BJ (cell line): ENCODE results near the gene POLE. TPM values are rescaled to one million over a fixed set of nuclear protein-coding genes. Genes with fewer than 3 reads are reported as not detected.

Experiments
- CTCF ChIA-PET: fragments of 350-600 bp; formaldehyde crosslinking; extraction: SDS; loops from one replicate; lab custom pipeline; 2021; ENCODE audit warnings: antibody characterized with exemption, inconsistent platforms; lab: Yijun Ruan, JAX
- POLR2A ChIA-PET: fragments of 300-600 bp; sonication (Branson Sonifier 250); formaldehyde crosslinking; extraction: SDS; loops from one replicate; lab custom pipeline; 2021; ENCODE audit warnings: antibody characterized with exemption; lab: Charles Lee
- DNase-seq: peaks from one replicate; pipeline ENCODE4 v3.0.0-alpha.2; 2011; ENCODE audit warnings: low read depth
- H3K27me3 ChIP-seq: 2 replicates; pipeline ENCODE4 v1.6.0; 2011; ENCODE audit warnings: low read length; ENCODE audit not compliant: control insufficient read depth, insufficient read depth
- H3K36me3 ChIP-seq: 2 replicates; pipeline ENCODE4 v1.5.1; 2011; ENCODE audit warnings: low read length; ENCODE audit not compliant: control insufficient read depth, insufficient read depth
- H3K4me3 ChIP-seq: 2 replicates; pipeline ENCODE4 v1.5.1; 2011; ENCODE audit warnings: low read depth, mild to moderate bottlenecking, control low read depth, low read length
- polyA plus RNA-seq: library from polyadenylated mRNA; depleted of rRNA; stranded (reverse); fragments of >200 nt; gene quantifications from 2 replicates; pipeline ENCODE4 v1.2.3, GENCODE V29; 2011
- TF ChIP-seq, protein P1 (sequence below): IDR thresholded peaks from 2 replicates; pipeline ENCODE4 v1.5.1; 2011; ENCODE audit warnings: low read depth, mild to moderate bottlenecking, control low read depth, inconsistent platforms, low read length, moderate library complexity; ENCODE audit not compliant: insufficient read depth

The POLE gene
- polyA plus RNA-seq, 1 experiment: 17.7 TPM

DNA sequence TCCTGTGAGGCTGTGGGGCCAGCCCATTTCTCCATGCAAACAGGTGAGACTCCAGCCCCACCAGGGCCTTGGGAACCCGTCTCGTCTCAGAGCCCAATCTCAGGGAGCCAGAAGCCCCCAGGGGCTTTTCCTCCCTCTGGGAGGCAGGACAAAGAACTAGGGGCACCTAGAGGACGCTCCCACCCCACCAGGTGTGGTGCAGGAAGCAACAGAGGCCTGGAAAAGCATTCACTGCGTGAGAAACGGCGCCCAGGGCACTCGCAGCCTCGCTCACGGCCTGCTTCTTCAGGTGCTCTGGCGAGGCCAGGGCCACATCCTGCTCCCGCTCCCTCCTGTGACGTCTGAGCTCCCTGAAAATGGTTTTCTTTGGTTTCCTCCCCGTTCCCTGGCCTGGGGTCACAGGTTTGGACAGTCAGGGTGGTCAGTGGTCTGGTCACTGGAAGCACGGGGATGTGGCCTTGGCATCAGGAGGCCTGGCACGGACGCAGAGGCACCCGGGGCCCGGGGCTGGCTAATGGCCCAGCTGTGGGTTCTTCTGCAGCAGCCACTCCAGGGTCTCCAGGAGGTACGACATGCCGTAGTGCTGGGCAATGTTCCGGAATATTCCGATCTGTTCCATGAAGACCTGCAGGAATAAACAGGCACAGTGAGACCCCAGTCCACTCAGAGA is 62.8 kb downstream of the POLE start:
- H3K36me3 ChIP-seq: peaks cover 4% of the 10 kb centered on the region
- CTCF ChIA-PET: interaction anchor here (0.6 kb wide), 1 partner anchor 10 kb away, joined by 3 read pairs; no protein-coding TSS in a partner anchor
- DNase-seq: no peak
- H3K27me3 ChIP-seq: peaks cover 5% of the 10 kb centered on the region
- POLR2A ChIA-PET: no interaction called here
- H3K4me3 ChIP-seq: no peak overlapping the region
- TF ChIP-seq, protein P1, sequence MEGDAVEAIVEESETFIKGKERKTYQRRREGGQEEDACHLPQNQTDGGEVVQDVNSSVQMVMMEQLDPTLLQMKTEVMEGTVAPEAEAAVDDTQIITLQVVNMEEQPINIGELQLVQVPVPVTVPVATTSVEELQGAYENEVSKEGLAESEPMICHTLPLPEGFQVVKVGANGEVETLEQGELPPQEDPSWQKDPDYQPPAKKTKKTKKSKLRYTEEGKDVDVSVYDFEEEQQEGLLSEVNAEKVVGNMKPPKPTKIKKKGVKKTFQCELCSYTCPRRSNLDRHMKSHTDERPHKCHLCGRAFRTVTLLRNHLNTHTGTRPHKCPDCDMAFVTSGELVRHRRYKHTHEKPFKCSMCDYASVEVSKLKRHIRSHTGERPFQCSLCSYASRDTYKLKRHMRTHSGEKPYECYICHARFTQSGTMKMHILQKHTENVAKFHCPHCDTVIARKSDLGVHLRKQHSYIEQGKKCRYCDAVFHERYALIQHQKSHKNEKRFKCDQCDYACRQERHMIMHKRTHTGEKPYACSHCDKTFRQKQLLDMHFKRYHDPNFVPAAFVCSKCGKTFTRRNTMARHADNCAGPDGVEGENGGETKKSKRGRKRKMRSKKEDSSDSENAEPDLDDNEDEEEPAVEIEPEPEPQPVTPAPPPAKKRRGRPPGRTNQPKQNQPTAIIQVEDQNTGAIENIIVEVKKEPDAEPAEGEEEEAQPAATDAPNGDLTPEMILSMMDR: no peak

DNA sequence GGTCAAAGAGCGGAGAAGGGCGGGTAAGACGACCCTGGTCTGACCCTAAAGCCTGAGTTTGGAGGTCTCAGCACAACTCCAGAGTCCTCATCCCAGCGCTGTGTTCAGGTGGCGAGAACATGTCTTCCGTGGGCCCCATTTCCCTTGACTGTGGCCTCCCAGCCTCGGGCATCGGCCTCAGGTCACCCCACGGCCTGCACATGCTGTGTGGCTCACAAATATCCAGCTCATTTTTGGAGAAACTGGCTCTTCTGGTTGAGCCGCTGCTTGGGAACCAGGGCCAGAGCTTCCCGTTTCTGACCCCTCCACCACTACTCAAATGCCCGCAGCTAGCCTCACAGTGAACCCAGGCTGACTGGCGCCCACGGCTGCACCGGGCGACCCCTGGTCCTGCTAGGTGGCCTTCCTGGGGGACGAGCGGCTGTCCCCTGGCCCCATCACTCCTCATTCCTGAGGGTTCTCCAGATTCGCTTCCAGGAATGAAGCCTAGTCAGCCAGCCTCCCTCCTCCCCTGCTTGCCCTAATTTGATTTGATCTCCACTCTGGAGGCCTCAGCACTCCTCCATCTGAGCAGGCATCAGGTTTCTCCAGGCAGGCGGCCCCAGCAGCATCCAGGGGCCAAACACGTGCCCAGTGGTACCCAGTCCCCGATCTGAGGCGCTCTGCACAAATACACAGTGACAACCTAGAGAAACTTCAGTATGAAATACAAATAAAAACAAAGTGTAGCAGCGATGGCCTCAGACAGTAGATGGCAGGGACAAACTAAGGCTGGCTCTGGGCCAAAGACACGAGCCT is 63.9 kb downstream of the POLE start:
- Histone ChIP-seq H3K27me3 (peaks cover 6% of the 10 kb centered on the region), H3K4me3 (no peak overlapping the region), H3K36me3 (peaks cover 4% of the 10 kb centered on the region)
- ChIA-PET CTCF (interaction anchor here (1.1 to 4.1 kb wide), 3 partner anchors 13 to 208 kb away, joined by 3 to 27 read pairs (median 5); no protein-coding TSS in a partner anchor), POLR2A (no interaction called here)
- TF ChIP-seq, protein P1: no peak
- DNase-seq: no peak

DNA sequence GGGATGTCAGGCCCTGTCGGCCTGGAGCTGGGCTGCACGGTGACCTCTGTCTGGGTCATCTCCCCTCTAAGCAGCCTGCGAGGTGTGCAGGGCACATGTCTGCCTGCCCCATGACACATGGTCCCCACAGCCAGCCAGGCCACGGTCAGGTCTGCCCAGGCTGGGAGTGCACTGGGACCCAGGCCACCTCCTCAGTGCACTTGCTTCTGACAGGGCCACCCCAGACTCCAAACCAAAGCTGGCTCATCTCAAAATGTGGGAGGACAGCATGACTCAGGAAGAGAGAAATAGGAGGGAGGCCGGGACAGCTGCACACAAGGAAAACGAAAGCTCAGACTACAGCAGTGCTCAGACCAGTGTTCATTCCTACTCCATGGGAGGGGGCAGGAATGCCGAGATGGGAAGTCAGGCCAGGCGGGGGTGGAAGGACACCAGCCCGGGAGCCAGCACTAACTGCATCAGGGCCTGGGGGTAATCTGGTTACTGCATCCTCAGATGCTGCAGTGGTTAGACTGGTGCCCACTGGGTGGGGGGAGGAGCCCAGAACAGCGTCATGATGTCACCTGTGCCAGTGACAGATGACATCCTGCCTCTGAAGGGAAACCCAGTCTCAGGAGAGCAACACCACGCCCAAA is 64.6 kb downstream of the POLE start:
- H3K27me3 ChIP-seq: peaks cover 11% of the 10 kb centered on the region
- POLR2A ChIA-PET: no interaction called here
- TF ChIP-seq, protein P1: no peak
- H3K36me3 ChIP-seq: peaks cover 4% of the 10 kb centered on the region
- DNase-seq: peak; percentile 31
- no peak overlapping the region for H3K4me3 ChIP-seq
- CTCF ChIA-PET: interaction anchor here (1.1 to 4.1 kb wide), 5 partner anchors 9 to 207 kb away, joined by 3 to 27 read pairs (median 5); no protein-coding TSS in a partner anchor

DNA sequence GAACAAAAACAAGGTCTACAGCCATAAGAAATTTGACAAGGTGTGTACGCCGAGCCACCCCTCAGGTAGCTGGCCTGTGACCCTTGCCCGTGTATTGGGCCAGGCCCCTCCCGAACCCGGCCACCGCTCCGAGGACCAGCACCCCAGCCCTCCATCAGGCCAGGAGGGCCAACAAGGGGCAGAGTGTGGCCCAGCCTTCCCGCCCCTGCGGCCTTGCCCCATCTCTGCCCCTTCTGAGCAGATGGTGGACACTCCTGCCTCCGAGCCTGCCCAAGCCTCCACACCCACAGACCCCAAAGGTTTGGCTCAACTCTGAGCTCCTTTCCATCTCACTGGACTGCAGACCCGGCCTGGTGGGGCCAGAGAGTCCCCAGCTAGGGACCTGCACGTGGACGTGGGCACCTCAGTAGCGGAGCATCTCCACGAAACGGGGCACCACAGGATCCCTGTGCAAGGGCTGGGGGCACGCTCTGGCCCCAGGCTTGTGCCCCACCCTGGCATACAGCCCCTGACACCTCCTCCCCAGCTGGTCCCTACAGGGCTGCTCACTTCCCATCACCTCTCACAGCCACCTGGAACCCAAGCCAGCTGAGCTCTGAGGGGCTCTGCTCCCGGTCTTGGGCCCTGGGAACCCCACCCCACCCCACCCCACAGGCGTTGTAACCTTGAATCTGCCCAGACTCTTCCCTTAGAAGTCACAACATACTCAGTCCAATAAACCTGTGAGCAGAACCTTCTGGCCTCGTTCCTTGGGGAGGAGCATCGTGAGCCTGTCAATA is 65.3 kb downstream of the POLE start:
- ChIA-PET POLR2A (no interaction called here), CTCF (interaction anchor here (1.1 to 4.1 kb wide), 5 partner anchors 8 to 207 kb away, joined by 3 to 27 read pairs (median 5); no protein-coding TSS in a partner anchor)

More for the DNA sequence above, 65.3 kb downstream of the POLE start:
- no peak for DNase-seq
- H3K27me3 ChIP-seq: peaks cover 12% of the 10 kb centered on the region
- TF ChIP-seq, protein P1: no peak
- H3K36me3 ChIP-seq: peaks cover 4% of the 10 kb centered on the region
- no peak overlapping the region for H3K4me3 ChIP-seq
